Measurements from ENCODE around the gene STARD10. TPM values are rescaled to one million over a fixed set of nuclear protein-coding genes. Genes with fewer than 3 reads are reported as not detected.

The STARD10 gene
- total and polyA plus RNA-seq, 9 of the 15 experiments (the other 6 are each of a cell fraction or from before 2014, with no cell fraction given) = 0.15 to 52.9 (median 32.3) TPM

DNA sequence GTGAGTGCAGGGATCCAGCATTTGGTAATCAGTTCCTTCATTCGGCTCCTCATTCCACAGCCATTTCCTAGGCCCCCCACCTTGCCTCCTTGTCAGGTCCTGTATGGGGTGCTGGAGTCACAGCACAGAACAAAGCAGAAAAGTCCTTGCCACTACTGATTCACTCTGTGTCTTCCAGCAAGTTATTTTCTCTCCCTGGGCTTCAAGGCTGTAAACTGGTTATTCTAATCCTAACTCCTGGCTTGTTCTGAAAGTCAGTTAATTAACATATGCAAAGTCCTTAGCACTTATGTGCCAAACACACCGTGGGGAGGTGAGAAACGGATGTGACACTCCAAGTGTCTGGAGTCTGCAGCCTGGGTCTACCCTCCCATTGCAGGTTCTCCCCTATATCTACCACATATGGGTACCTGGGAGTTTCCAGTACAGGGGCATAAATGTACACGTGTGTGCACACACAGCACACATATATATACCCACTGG, 89.0 kb downstream of the STARD10 start:
- ChIA-PET CTCF (ENCODE audit: low intra/inter-chr PET ratio) (no interaction called here), POLR2A (no interaction called here)
- in situ Hi-C loops (cut with MboI) (no loop called here), intact Hi-C loops (cut with micrococcal nuclease) (no loop called here)
- DNase-seq (ENCODE audit: extremely low read depth in 1 of 4, low spot score in 3 of 4) = no peak
- H3K36me3 ChIP-seq (ENCODE audit: control insufficient read depth, insufficient read depth, low read length) = peaks cover 86% of the 10 kb centered on the region; the same call in 2 of the 3 replicates
- no peaks in the 10 kb centered on the region for H3K27me3 ChIP-seq (ENCODE audit: control insufficient read depth in 2 of 2, insufficient read depth in 2 of 2, low read length in 2 of 2)
- H3K27ac ChIP-seq (ENCODE audit: extremely low read depth, low read depth, low read length) = no peak overlapping the region
- H3K4me2 ChIP-seq (ENCODE audit: insufficient read depth, low read length) = no peak overlapping the region
- no peak for ATAC-seq
- no TSS peak for BruUV-seq (replicated peaks)
- H3K79me2 ChIP-seq (ENCODE audit: control insufficient read depth, insufficient read depth, low read length) = no peaks in the 10 kb centered on the region
- WGBS (ENCODE audit: insufficient coverage, low coverage, missing lambda C conversion rate) = 65% methylated on average over 4 of the region's 4 CpGs
- no peak overlapping the region for H3K9ac ChIP-seq (ENCODE audit: insufficient read depth in 1 of 2, low read depth in 2 of 2, low read length in 2 of 2)
- no peaks in the 10 kb centered on the region for H3K9me1 ChIP-seq (ENCODE audit: control insufficient read depth, insufficient read depth, low read length)
- no peaks in the 10 kb centered on the region for H4K20me1 ChIP-seq (replicated peaks; ENCODE audit: control insufficient read depth, insufficient read depth, low read length)
- no peak overlapping the region for H2AFZ ChIP-seq (ENCODE audit: low read depth, low read length)
- no peaks in the 10 kb centered on the region for H3K9me3 ChIP-seq (replicated peaks; ENCODE audit: control insufficient read depth, insufficient read depth, low read depth, low read length)
- no peak for FAIRE-seq
- H3K4me1 ChIP-seq (replicated peaks in 1 of 2; ENCODE audit: control insufficient read depth in 2 of 2, insufficient read depth in 2 of 2, low read length in 2 of 2) = peaks cover 0 to 32% of the 10 kb centered on the region in 2 experiments; a peak in 1 of 5 replicates
- no peak overlapping the region for H3K4me3 ChIP-seq
- TF ChIP-seq, protein P1, sequence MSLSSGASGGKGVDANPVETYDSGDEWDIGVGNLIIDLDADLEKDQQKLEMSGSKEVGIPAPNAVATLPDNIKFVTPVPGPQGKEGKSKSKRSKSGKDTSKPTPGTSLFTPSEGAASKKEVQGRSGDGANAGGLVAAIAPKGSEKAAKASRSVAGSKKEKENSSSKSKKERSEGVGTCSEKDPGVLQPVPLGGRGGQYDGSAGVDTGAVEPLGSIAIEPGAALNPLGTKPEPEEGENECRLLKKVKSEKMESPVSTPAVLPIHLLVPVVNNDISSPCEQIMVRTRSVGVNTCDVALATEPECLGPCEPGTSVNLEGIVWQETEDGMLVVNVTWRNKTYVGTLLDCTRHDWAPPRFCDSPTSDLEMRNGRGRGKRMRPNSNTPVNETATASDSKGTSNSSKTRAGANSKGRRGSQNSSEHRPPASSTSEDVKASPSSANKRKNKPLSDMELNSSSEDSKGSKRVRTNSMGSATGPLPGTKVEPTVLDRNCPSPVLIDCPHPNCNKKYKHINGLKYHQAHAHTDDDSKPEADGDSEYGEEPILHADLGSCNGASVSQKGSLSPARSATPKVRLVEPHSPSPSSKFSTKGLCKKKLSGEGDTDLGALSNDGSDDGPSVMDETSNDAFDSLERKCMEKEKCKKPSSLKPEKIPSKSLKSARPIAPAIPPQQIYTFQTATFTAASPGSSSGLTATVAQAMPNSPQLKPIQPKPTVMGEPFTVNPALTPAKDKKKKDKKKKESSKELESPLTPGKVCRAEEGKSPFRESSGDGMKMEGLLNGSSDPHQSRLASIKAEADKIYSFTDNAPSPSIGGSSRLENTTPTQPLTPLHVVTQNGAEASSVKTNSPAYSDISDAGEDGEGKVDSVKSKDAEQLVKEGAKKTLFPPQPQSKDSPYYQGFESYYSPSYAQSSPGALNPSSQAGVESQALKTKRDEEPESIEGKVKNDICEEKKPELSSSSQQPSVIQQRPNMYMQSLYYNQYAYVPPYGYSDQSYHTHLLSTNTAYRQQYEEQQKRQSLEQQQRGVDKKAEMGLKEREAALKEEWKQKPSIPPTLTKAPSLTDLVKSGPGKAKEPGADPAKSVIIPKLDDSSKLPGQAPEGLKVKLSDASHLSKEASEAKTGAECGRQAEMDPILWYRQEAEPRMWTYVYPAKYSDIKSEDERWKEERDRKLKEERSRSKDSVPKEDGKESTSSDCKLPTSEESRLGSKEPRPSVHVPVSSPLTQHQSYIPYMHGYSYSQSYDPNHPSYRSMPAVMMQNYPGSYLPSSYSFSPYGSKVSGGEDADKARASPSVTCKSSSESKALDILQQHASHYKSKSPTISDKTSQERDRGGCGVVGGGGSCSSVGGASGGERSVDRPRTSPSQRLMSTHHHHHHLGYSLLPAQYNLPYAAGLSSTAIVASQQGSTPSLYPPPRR (CRISPR knock-in tag; IDR thresholded peaks at IDR 0.05; ENCODE audit: borderline replicate concordance) = no peak
- TF ChIP-seq POLR2H (tag; IDR thresholded peaks at IDR 0.05; ENCODE audit: low read depth) = no peak
- no peak for TF ChIP-seq ETS2 (tag; IDR thresholded peaks at IDR 0.05; ENCODE audit: borderline replicate concordance, poor library complexity, severe bottlenecking)
- no peak for TF ChIP-seq HINFP (tag; conservative IDR thresholded peaks at IDR 0.05; ENCODE audit: low read depth)
- no peak for TF ChIP-seq ZNF586 (CRISPR knock-in tag; conservative IDR thresholded peaks at IDR 0.05)
- no peak for TF ChIP-seq KDM1A (IDR thresholded peaks at IDR 0.05)
- TF ChIP-seq POU5F1 (IDR thresholded peaks at IDR 0.05; ENCODE audit: borderline replicate concordance, low read depth, low read length, partially characterized antibody) = no peak
- TF ChIP-seq BACH1 (tag; IDR thresholded peaks at IDR 0.05) = no peak
- TF ChIP-seq EHMT2 (IDR thresholded peaks at IDR 0.05) = no peak
- TF ChIP-seq ZNF431 (CRISPR knock-in tag; IDR thresholded peaks at IDR 0.05) = no peak
- no peak for TF ChIP-seq CTBP1 (IDR thresholded peaks at IDR 0.05; ENCODE audit: borderline replicate concordance)

Data from K562 (cell line).